ENCODE measurements around the gene KMO.

The KMO gene

GRCh38 chr1:241532162-241532531 lies at the start of gene KMO:
TSS of gene KMO (plus strand) at chr1:241532378. CDS start at chr1:241532445, 67 bp downstream.
- peak; percentile 50 for DNase-seq

- no peak for DNase-seq
These were observed 49.4 kb upstream of the KMO start for GRCh38 chr1:241482761-241483250.

DNA sequence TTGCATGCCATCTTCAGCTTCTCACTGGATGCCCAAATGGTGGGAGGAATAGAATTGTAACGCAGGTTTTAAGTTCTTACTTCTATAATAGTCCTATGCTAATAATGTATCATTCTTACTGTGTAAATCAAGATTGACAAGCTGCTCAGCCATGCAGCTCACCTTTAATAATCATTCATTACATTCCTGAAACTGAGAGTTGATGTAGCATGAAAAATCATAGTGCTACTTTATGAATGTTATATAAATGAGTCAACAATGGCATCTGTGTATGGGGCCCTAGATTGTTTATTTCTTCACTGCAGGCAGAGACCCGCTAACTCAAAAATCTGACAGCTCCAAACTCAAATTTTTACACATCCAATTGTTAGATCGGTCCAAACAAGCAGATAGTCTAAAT lies 47.0 kb upstream of the KMO start:
- DNase-seq: no peak

- no peak for DNase-seq
These were observed 46.6 kb upstream of the KMO start for GRCh38 chr1:241485554-241485992.

DNA sequence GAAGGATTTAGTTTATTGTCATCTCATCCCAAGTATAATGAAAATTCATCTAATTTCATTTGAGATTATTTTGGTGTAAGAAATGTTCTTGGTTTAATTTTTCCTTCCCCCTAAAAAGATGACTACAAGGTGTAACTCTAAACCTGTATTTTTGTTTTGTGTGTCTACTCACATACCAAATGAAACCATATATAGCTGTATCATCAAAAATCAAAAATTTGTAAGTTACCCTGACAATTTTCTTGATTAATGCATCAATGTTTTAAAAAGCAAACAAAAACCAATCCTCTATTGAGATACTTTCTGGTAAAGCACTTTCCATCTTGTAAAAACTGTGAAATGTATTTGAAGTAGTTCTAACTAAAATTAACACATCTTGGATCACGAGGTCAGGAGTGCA lies 43.4 kb upstream of the KMO start:
- DNase-seq: no peak

- no peak for DNase-seq
These were observed 36.4 kb upstream of the KMO start for GRCh38 chr1:241495741-241496140.

GRCh38 chr1:241499910-241500309 lies 32.3 kb upstream of the KMO start:
- DNase-seq: peak; percentile 21

DNA sequence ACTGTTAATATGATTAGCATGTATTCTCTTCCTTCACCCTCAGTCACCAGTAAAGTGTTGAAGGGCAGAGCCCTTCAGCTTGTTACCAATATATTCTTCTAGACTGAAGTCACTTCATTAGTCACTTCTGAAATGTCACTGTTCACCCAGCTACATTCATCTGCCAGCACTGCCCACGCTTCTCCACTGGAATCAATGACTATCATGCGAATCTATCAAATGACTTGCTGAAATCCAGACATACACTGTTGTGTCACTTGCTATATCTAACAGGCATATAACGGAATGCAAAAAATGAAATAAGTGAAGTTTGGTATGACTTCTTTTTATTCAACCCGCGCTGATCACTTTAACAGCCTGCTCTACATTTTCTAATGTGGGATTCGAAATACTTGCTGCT lies 28.7 kb upstream of the KMO start:
- DNase-seq: no peak

DNA sequence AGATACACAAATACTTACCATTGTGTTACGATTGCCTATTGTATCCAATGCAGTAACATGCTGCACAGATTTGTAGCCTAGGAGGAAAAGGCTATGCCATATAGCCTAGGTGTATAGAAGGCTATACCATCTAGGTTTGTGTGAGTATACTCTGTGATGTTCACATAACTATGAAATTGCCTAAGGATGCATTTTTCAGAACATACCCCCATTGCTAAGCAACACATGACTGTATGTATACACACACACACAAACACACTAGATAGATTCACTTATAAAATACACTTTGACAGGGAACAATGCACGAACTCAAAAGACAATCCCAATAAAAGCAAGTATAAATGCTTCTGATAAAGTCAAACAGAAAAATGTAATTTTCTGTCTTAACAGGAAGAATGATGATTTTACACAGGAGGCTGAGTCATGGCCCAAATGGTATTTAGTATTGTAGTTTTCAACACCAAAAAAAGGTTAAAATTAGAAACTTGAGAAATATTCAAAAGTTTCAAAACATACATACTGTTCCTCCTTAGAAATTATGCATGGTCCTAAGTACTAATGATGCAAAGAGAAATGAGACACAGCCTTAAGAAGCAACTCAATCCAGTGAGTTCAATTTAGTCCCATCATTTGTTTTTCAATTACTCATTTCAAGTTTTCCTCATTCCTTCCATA lies 24.9 kb upstream of the KMO start:
- no peak for DNase-seq

DNA sequence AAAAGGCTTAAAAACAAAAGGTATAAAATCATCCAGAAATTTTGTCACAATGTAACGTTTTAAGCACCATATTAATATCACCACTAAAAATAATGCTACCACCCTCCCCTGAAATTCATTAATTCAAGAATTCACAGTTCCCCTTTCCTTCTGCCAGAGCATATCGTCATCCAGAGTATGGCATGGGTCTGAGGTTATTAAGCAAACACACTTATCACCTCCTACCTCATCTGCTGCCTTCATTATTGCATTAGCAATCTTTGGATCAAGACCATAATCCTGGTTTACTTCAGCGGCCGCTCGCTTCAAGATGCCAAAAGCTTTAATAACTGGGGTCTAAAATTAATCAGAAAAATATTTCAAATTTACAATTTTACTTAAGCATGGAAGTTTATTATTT lies 18.8 kb upstream of the KMO start:
- DNase-seq: no peak

DNA sequence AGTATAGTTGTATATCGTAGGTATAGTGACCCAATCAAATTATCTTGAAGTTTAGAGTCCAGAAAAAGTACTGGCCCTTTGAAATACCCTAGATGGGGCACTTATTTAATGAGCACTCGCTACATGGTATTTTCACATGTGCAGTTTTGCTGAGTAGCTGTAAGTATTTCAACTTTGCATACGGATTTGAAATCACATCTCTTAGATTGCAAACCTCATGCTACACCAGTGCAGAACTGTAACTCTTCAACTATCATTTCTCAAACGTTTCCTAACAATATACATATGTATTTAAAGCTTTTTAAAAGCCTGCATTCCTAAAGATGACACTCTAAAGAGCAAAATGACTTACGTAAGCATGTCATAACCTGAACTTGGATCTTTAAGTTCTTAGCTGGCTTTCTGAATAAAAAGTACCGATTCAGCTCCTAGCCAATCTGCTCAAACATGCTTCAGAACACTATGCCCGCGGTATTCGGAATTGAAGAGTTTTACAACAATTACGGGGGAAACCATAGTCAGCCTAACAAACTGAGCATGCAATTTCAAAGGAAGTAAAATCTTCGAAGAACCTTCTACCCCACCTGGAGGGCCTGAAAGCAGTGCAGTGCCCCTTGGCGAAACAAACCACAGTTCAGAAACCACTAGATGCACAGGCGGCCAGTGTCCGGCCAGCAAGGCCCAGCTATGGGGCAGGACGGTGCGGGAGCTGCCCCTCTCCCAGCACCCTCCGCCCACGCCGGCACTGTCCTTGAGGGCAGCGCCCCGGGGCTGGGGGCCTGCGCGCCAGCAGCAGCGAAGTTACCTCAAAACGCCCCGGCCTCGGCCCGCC lies 13.5 kb upstream of the KMO start:
- no peak for DNase-seq

DNA sequence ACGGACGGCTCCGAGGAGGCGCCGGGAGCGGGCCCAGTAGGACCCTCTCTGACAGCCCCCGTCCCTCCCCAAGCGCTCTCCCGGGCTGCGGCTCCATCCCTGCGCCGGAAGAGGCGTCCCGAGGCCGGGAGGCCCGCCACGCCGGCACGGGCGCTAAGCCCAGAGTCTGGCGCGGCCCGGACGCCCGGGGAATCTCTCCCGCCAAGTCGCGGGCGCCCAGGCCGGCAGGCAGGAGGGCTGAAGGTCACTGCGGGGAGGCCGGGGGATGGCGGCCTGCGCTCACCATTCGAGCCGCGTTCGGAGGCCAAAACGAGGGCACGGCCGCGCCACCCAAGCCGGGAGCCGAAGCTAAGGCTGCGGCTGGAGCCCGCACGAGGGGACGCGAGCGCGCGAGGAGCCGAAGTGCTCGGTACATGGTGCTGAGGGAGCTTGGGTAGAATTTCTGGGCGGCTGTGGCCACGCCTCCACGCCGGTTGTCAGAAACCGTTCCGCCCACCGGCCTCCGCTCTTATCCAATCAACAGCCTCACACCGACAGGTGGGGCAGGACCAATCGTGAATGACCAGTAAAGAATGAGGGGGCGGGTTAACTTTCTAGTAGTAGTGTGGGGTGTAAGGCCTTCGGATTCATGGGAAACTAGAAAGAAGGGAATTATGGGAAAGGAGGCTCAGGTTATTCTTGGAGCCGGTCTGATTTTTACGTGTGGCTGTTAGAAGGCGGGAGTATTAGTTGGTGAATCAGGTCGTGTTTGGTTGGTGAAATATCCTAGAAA lies 12.7 kb upstream of the KMO start, which contains the start of gene FH:
FH (minus strand) TSS at position 448 of the 772 bp plus-strand sequence; CDS start at position 415, 33 bp downstream.
- DNase-seq: peak; percentile 99

DNA sequence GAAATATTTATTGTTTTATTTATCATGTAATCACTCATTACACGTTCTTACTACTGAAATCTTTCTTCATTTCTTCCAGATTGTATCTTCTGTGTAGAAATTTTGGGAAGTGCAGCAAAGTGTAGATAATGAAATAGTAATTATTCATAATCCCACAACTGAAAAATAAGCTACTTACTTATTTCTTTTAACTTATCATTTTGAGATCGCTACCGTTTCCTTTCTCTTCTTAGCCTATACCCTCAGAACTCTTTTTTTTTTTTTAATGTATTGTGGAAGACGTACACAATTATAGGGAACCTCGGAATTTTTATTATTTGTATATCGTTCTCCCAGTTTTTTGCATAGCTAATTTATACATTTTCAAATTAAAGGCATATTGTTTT lies 12.1 kb upstream of the KMO start:
- DNase-seq: no peak

DNA sequence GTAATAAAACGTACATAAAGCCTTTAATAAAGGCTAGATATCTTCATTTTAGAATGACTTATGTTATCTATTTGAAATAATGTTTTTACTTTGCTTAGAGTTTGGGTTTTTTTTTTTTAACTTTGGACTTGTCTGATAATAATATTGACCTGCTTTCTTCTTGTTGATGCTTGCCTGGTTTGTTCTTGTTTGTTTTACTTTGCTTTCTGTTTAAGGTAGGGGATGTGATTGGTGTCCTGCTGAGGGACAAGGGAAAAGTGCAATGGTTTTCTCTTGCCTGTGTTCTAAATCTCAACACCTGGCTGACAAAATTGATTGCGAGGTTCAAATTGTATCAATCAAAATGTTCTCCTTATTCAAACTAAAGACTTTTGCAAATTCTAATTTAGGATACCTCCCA lies 10.5 kb upstream of the KMO start:
- DNase-seq: no peak

- no peak for DNase-seq
These were observed 7.2 kb upstream of the KMO start for GRCh38 chr1:241525026-241525425.

- DNase-seq: no peak
These were observed 5.0 kb upstream of the KMO start for GRCh38 chr1:241527146-241527545.

- DNase-seq: peak; percentile 46
These were observed 700 bp upstream of the KMO start for GRCh38 chr1:241531195-241532161.

DNA sequence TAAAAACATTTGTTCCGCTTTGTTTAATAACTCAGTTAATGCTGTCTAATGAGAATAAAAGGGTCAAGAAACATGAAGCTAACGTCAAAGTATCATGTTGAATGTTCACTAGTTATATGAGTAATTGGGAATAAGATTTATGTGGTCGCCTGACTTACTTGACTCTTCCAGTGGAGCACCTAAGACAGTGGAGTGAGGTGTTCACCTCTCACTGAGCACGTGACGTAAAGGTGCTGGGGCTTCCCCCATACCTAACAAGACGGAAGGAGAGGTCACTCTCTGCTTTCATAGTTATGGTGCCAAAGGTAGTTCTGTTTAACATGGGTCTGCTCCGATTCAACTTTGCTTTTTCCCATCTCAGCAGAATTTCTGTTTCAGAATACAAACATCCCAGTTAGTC lies 686 bp downstream of the KMO start:
- no peak for DNase-seq

DNA sequence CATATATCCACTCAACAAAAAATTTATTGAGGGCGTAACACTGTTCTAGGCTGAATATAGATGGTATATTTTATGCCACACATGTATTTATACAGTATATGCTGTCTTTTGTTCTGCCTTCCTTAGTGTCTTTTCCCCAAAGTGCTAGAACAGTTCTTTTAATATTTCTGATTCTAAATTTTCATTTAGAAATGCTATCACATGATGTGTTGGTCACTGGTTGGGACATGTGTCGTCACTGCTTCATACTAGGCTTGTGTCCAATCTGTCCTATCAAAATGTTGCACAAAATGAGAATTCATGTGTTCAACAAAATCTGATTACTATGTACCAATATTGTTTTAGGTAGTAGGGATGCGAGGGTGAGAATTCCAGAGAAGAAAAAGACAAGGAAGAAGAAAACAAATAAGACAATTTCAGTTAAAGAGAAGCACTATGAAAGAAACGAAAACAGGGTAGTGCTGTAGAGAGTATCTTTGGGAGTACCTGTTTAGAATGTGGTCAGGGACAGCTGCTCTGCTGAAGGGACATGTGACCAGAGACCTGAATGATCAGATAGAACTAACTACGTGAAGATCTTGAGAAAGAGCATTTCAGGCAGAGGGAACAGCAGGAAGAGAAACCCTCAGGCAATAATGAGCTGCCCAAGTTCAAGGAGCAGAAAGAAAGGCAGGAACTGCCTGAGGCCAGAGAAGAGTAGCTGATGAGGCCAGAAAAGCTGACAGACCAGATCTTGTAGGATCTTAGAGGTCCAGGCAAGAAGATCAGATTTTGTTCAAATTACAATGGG lies 1.3 kb downstream of the KMO start:
- no peak for DNase-seq

- DNase-seq: no peak
These were observed 4.1 kb downstream of the KMO start for GRCh38 chr1:241536304-241536703.

GRCh38 chr1:241536969-241537368 lies 4.8 kb downstream of the KMO start:
- DNase-seq: no peak
